Astrocyte of the spinal cord (primary cell): ENCODE measurements around the gene KHDC3L.

ENCODE experiments used
- DNase-seq: peaks from one replicate; pipeline ENCODE4 v3.0.0; 2011; ENCODE audit warnings: low read depth, low spot score
- H3K4me3 ChIP-seq: 2 replicates; pipeline ENCODE4 v1.5.1; 2011; ENCODE audit warnings: low read depth, mild to moderate bottlenecking, low read length, moderate library complexity
- in situ Hi-C: cut with HindIII; loops from 2 replicates; pipeline ENCODE4 v1.10.0; 2017; ENCODE audit warnings: low sequenced_read_pairs
- TF ChIP-seq, protein P1 (sequence below): IDR thresholded peaks from 2 replicates; pipeline ENCODE4 v1.5.1; 2012; ENCODE audit warnings: low read depth, mild to moderate bottlenecking, low read length, inconsistent platforms

The KHDC3L gene, protein sequence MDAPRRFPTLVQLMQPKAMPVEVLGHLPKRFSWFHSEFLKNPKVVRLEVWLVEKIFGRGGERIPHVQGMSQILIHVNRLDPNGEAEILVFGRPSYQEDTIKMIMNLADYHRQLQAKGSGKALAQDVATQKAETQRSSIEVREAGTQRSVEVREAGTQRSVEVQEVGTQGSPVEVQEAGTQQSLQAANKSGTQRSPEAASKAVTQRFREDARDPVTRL

DNA sequence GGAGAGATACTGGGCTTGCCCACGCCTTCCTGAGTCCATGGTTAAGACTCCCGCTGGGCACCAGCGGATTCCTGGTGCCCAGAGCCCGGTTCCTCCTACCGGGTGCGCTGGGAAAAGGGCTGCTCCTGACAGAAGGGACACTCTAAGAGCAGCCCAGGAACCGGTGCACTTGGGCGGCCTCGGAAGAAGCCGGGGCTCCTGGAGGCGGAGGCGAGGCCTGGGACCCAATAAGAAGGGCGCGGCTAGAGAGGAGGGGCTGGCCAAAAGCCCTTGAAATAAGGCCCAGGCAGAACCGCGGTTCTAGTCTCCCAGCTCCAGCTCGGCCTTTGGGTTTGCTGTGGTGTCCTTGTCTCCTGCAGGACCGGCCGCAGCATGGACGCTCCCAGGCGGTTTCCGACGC lies at the start of gene KHDC3L:
KHDC3L (plus strand) TSS at position 301 of the 400 bp plus-strand sequence; CDS start at position 373, 72 bp downstream.
- TF ChIP-seq, protein P1, sequence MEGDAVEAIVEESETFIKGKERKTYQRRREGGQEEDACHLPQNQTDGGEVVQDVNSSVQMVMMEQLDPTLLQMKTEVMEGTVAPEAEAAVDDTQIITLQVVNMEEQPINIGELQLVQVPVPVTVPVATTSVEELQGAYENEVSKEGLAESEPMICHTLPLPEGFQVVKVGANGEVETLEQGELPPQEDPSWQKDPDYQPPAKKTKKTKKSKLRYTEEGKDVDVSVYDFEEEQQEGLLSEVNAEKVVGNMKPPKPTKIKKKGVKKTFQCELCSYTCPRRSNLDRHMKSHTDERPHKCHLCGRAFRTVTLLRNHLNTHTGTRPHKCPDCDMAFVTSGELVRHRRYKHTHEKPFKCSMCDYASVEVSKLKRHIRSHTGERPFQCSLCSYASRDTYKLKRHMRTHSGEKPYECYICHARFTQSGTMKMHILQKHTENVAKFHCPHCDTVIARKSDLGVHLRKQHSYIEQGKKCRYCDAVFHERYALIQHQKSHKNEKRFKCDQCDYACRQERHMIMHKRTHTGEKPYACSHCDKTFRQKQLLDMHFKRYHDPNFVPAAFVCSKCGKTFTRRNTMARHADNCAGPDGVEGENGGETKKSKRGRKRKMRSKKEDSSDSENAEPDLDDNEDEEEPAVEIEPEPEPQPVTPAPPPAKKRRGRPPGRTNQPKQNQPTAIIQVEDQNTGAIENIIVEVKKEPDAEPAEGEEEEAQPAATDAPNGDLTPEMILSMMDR: no peak
- DNase-seq: no peak
- in situ Hi-C loops: no loop called here
- H3K4me3 ChIP-seq: no peak within 1 kb of the TSS

DNA sequence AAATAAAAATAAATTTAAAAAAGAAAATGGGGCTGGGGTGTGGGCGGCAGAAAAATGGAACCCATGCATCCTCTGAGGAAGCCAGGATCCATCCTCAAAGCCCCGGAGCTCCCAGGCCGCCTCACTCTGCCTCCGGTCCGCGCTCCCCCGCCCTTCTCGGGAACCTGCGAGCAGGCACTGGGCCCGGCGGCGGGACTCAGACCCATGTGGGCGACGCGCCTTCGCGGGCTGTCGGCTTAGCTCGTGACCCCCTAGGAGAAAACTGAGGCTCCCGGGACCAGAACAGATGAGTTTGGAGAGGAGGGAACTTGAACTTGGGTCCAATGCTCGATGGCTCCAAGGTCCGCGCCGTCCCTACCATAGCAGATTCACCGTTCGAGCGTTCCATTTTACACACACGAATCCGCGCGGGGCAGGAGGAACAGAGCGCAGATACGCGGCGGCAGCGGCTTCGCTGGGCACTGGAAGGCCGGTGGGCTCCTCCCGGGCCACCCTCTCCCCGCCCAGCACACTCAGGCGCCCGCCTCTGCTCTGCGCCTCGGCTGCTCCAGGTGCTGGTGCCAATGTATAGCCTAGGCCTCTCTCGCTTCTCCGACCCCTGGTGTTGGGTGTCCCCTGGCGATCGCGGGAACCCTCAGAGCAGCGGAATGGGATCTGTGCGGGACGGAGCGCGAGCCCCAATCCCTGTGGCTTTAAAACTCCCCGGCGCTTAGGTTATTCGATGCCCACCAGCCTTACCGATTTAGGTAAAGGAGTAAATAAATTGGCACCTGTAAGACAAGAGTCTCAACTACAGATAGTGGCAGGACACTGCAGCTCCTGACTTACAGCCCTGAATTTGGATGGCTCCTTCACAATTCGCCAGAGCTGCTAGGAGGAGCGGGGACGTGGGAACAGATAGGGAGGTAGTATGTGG lies 47.6 kb upstream of the KHDC3L start:
- H3K4me3 ChIP-seq: peak overlapping the region; percentile 35
- in situ Hi-C loops: no loop called here
- DNase-seq: no peak
- TF ChIP-seq, protein P1: no peak

DNA sequence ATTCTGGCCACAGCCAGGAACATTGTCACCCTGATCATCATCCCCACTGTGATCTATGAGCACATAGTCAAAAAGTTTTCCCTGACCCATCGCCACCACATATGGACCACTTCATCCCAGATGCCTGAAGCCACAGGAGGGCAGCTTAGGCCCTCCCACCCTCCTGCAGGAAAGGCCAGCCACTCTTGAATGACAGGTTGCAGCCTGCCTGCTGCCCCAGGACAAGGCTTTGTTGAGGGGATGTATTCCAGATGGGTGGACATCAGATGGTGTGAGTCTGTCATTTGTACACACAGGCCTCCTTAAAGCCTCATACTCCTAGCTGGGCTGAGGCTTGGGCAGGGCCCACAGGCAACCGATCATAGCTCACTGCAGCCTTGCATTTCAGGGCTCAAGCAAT lies 39.1 kb upstream of the KHDC3L start:
- in situ Hi-C loops: no loop called here
- no peak overlapping the region for H3K4me3 ChIP-seq
- DNase-seq: no peak
- TF ChIP-seq, protein P1: no peak

DNA sequence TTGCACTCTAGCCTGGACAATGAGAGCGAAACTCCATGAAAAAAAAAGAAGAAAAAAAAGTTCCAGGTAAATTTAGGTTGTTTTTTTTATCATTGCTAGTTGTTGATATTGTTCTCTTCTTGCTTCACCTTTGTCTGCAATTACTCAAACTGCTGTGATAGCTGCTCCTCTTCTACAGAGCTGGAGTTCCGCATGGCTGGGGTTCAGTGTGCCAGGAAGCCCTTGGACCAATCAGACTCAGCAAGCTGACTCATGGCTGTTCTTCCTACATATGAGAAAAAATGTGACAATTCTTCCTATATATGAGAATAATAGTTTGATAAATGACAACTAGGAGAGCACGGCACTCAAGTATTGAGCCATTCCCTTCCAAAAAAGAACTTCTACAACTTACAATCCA lies 36.8 kb upstream of the KHDC3L start:
- no peak overlapping the region for H3K4me3 ChIP-seq
- in situ Hi-C loops: no loop called here
- no peak for DNase-seq
- TF ChIP-seq, protein P1: no peak

DNA sequence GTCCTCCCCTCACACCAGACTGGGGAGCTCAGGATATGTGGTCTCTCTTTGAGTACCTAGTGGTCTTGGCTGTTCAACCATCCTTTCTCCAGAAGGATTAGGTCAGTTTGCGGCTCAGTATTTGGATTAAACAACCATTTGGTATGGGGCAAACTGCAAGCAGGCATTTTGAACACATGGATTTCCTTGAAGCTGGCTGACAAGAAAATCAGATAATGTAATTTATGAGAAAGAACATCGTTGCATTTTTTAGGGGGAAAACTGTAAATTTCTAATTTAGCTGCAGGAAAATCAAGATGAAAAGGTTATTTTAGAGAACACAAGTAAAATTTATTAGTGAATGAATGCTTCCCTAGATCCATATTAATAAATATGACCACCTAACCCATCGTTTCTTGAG lies 33.7 kb upstream of the KHDC3L start:
- no peak overlapping the region for H3K4me3 ChIP-seq
- TF ChIP-seq, protein P1: no peak
- in situ Hi-C loops: no loop called here
- no peak for DNase-seq

DNA sequence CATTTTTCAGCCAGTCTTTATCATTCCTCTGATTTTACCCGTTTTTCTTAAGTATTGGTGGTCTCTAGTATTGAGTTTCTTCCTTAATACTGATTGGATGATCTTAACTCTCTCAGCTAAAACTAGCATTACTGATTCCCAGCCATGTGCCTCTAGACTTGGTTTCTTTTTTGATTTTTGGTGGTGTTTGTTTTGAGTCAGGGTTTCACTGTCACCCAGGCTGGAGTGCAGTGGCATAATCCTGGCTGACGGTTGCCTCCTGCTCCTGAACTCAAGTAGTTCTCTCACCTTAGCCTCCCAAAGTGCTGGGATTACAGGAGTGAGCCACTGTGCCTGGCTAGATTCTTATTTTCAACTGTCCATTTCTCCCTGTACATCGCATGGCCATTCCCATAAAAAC lies 33.3 kb upstream of the KHDC3L start:
- H3K4me3 ChIP-seq: no peak overlapping the region
- in situ Hi-C loops: no loop called here
- TF ChIP-seq, protein P1: no peak

More for the DNA sequence above, 33.3 kb upstream of the KHDC3L start:
- DNase-seq: no peak
